A549 treated with AZD9567 at 1 μM for 4 hours (cell line): Measurements from ENCODE around the gene SLC52A1. TPM values are rescaled to one million over a fixed set of nuclear protein-coding genes. Genes with fewer than 3 reads are reported as not detected.

Source experiments
- total RNA-seq: library from RNA; stranded (reverse); fragments of 200-300 nt; extraction: Qiagen RNA extraction; gene quantifications from 5 replicates; pipeline ENCODE4 v1.2.3, GENCODE V29; 2022; ENCODE audit not compliant: insufficient read depth

The SLC52A1 gene
- 0.55 to 0.80 TPM (median 0.69 TPM) in 4 of 5 replicates, not detected in the other for total RNA-seq

GRCh38 chr17:5035315-5035714, at the start of gene SLC52A1:
Gene SLC52A1 (minus strand): TSS chr17:5035426. CDS start chr17:5034606, 820 bp downstream.

GRCh38 chr17:5078106-5079028, 43.1 kb upstream of the SLC52A1 start, which contains the start of gene ZFP3:
Gene ZFP3 (plus strand): TSS chr17:5078467. CDS start chr17:5091505, 13,038 bp downstream.

GRCh38 chr17:4997302-4998026, 37.8 kb downstream of the SLC52A1 start, which contains the start of the genes INCA1 and KIF1C:
Gene INCA1 (minus strand): TSS chr17:4997522. CDS start chr17:4994437, 3,085 bp downstream.
Gene KIF1C (plus strand): TSS chr17:4997950. CDS start chr17:5000247, 2,297 bp downstream.

GRCh38 chr17:4986951-4987766, 48.1 kb downstream of the SLC52A1 start, which contains the start of gene CAMTA2:
Gene CAMTA2 (minus strand): TSS chr17:4987675. CDS start chr17:4986222, 1,453 bp downstream.

Other genes with a start within 250 kb of the SLC52A1 start
- gene VMO1, start 249.1 kb downstream of the SLC52A1 start, total RNA-seq = 0.85 to 1.4 TPM (median 0.92 TPM) in 4 of 5 replicates, not detected in the other
- 0.13 TPM in 1 of 5 replicates, not detected in the others for gene GLTPD2, start 246.5 kb downstream of the SLC52A1 start, total RNA-seq
- 404 to 505 TPM (median 496 TPM) in 5 replicates for gene PSMB6, start 239.3 kb downstream of the SLC52A1 start, total RNA-seq
- 16.4 to 29.9 TPM (median 27.4 TPM) in 5 replicates for gene PLD2, start 228.3 kb downstream of the SLC52A1 start, total RNA-seq
- gene MINK1, start 202.1 kb downstream of the SLC52A1 start, total RNA-seq = 43.4 to 60.9 TPM (median 59.8 TPM) in 5 replicates
- gene C17orf107, start 135.9 kb downstream of the SLC52A1 start, total RNA-seq = 0.33 to 0.38 TPM (median 0.34 TPM) in 4 of 5 replicates, not detected in the other
- 0.08 to 0.17 TPM (median 0.09 TPM) in 4 of 5 replicates, not detected in the other for gene CHRNE, start 132.3 kb downstream of the SLC52A1 start, total RNA-seq
- not detected in 5 replicates for gene GP1BA, start 103.1 kb downstream of the SLC52A1 start, total RNA-seq
- 64.9 to 73.6 TPM (median 71.0 TPM) in 5 replicates for gene SLC25A11, start 95.4 kb downstream of the SLC52A1 start, total RNA-seq
- 92.1 to 135 TPM (median 115 TPM) in 5 replicates for gene RNF167, start 95.2 kb downstream of the SLC52A1 start, total RNA-seq
- gene PFN1, start 86.9 kb downstream of the SLC52A1 start, total RNA-seq = 1,940 to 2,758 TPM (median 2,664 TPM) in 5 replicates
- 28.4 to 52.6 TPM (median 44.9 TPM) in 5 replicates for gene ENO3, start 84.3 kb downstream of the SLC52A1 start, total RNA-seq
- 61.2 to 77.6 TPM (median 74.1 TPM) in 5 replicates for gene SPAG7, start 67.6 kb downstream of the SLC52A1 start, total RNA-seq
- gene CAMTA2, start 47.8 kb downstream of the SLC52A1 start, total RNA-seq = 25.4 to 37.2 TPM (median 33.9 TPM) in 5 replicates
- 1.5 to 2.0 TPM (median 1.8 TPM) in 4 of 5 replicates, not detected in the other for gene INCA1, start 37.9 kb downstream of the SLC52A1 start, total RNA-seq
- 97.3 to 167 TPM (median 112 TPM) in 5 replicates for gene KIF1C, start 37.5 kb downstream of the SLC52A1 start, total RNA-seq
- 0.85 to 1.8 TPM (median 1.1 TPM) in 5 replicates for gene ZFP3, start 43.0 kb upstream of the SLC52A1 start, total RNA-seq
- gene ZNF232, start 76.5 kb upstream of the SLC52A1 start, total RNA-seq = 3.3 to 10.3 TPM (median 4.1 TPM) in 5 replicates
- gene USP6, start 80.6 kb upstream of the SLC52A1 start, total RNA-seq = 0.01 to 0.05 TPM (median 0.03 TPM) in 4 of 5 replicates, not detected in the other
- 1.3 to 1.9 TPM (median 1.4 TPM) in 5 replicates for gene ZNF594, start 156.4 kb upstream of the SLC52A1 start, total RNA-seq
- gene SCIMP, start 199.4 kb upstream of the SLC52A1 start, total RNA-seq = not detected in 5 replicates
- gene RABEP1, start 246.9 kb upstream of the SLC52A1 start, total RNA-seq = 27.9 to 43.9 TPM (median 41.2 TPM) in 5 replicates